K562 (cell line): ENCODE results near the gene LMNB1. TPM values are rescaled to one million over a fixed set of nuclear protein-coding genes. Genes with fewer than 3 reads are reported as not detected.

ENCODE experiments used
- ATAC-seq: fragments of 200-7000 bp; cut with Tn5 transposase; 3 replicates; pipeline ENCODE4 v1.9.1; 2020; ENCODE audit warnings: moderate library complexity
- BruUV-seq: library from RNA; stranded (reverse); fragments of 400-500 nt; replicated peaks from 2 replicates; lab custom pipeline; 2021; lab: Mats Ljungman, UMichigan
- CTCF ChIA-PET: fragments of 300-600 bp; formaldehyde crosslinking; extraction: SDS; loops from one replicate; lab custom pipeline; 2021; ENCODE audit warnings: low intra/inter-chr PET ratio; lab: Yijun Ruan, JAX
- POLR2A ChIA-PET: fragments of 300-600, 350-650 bp; sonication (Branson Sonifier 250); formaldehyde crosslinking; extraction: SDS; loops from one replicate; lab custom pipeline; 2021; ENCODE audit warnings: antibody characterized with exemption, inconsistent platforms; lab: Yijun Ruan, JAX
- DNase-seq, 4 experiments: peaks; one replicate each; pipeline versions ENCODE4 v3.0.0 to v3.0.0-alpha.2; 2011 to 2018; ENCODE audit warnings: low spot score in 3 of 4, mixed read lengths in 3 of 4; ENCODE audit errors: extremely low read depth in 1 of 4
- FAIRE-seq: peaks from 2 replicates; lab custom pipeline; 2011; peaks lifted over from hg19 to GRCh38; lab: Jason Lieb, UNC
- H2AFZ ChIP-seq: 2 replicates; pipeline ENCODE4 v1.6.0; 2011; ENCODE audit warnings: low read depth, low read length, control low read depth, inconsistent platforms
- H3K27ac ChIP-seq: fragments of 200-600 bp; 3 replicates; pipeline ENCODE4 v1.8.0; 2011; ENCODE audit warnings: low read depth, mild to moderate bottlenecking, control low read depth, inconsistent platforms, low read length, moderate library complexity, mixed read lengths; ENCODE audit errors: extremely low read depth
- H3K27me3 ChIP-seq, 2 experiments: fragments of 300-600 bp in 1 of 2; 2 replicates in 1 of 2; 3 replicates in 1 of 2; pipeline versions ENCODE4 v1.6.0 to v1.8.0; 2011; ENCODE audit warnings: inconsistent platforms in 2 of 2, low read length in 2 of 2, mild to moderate bottlenecking in 1 of 2, mixed read lengths in 1 of 2, moderate library complexity in 1 of 2; ENCODE audit not compliant: control insufficient read depth in 2 of 2, insufficient read depth in 2 of 2
- H3K36me3 ChIP-seq: fragments of 300-600 bp; 3 replicates; pipeline ENCODE4 v1.8.0; 2011; ENCODE audit warnings: mild to moderate bottlenecking, low read length, inconsistent platforms; ENCODE audit not compliant: control insufficient read depth, insufficient read depth
- H3K4me1 ChIP-seq, 2 experiments: fragments of 200-600 bp in 1 of 2; replicated peaks in 1 of 2; 2 replicates in 1 of 2; 3 replicates in 1 of 2; pipeline versions ENCODE4 v1.5.1 to v1.8.0; 2011; ENCODE audit warnings: inconsistent platforms in 2 of 2, low read length in 2 of 2, mild to moderate bottlenecking in 1 of 2, mixed read lengths in 1 of 2, moderate library complexity in 1 of 2; ENCODE audit not compliant: control insufficient read depth in 2 of 2, insufficient read depth in 2 of 2
- H3K4me2 ChIP-seq: 2 replicates; pipeline ENCODE4 v1.6.1; 2011; ENCODE audit warnings: low read length, control low read depth, inconsistent platforms, mixed read lengths; ENCODE audit not compliant: insufficient read depth
- H3K4me3 ChIP-seq: fragments of 200-600 bp; sonication (generic), shearing (Covaris generic); 2 replicates; pipeline ENCODE4 v1.5.1; 2016; ENCODE audit warnings: control low read depth, inconsistent platforms
- H3K79me2 ChIP-seq: fragments of 200-600 bp; 3 replicates; pipeline ENCODE4 v1.8.0; 2011; ENCODE audit warnings: low read length, inconsistent platforms; ENCODE audit not compliant: control insufficient read depth, insufficient read depth
- H3K9ac ChIP-seq, 2 experiments: 2 replicates each; pipeline versions ENCODE4 v1.6.0 to v1.6.1; 2011; ENCODE audit warnings: low read depth in 2 of 2, low read length in 2 of 2, control low read depth in 1 of 2, inconsistent platforms in 1 of 2, mild to moderate bottlenecking in 1 of 2, mixed read lengths in 1 of 2; ENCODE audit not compliant: insufficient read depth in 1 of 2
- H3K9me1 ChIP-seq: one replicate; pipeline ENCODE4 v1.6.0; 2011; ENCODE audit warnings: inconsistent platforms, mild to moderate bottlenecking, low read length, moderate library complexity; ENCODE audit not compliant: control insufficient read depth, insufficient read depth
- H3K9me3 ChIP-seq: replicated peaks from 2 replicates; pipeline ENCODE4 v1.5.1; 2011; ENCODE audit warnings: low read depth, low read length, inconsistent platforms; ENCODE audit not compliant: control insufficient read depth, insufficient read depth
- H4K20me1 ChIP-seq: replicated peaks from 2 replicates; pipeline ENCODE4 v1.6.1; 2011; ENCODE audit warnings: low read length, inconsistent platforms, mixed read lengths; ENCODE audit not compliant: control insufficient read depth, insufficient read depth
- CSDE1 ChIP-seq, 2 experiments: fragments of 450-650 bp; IDR thresholded peaks; 2 replicates each; pipeline ENCODE4 v1.6.1; 2016; ENCODE audit warnings: mild to moderate bottlenecking in 1 of 2
- MEIS2 ChIP-seq: fragments of 450-650 bp; IDR thresholded peaks from 2 replicates; pipeline ENCODE4 v1.6.1; 2014; ENCODE audit warnings: mild to moderate bottlenecking; ENCODE audit not compliant: partially characterized antibody
- NR2C2 ChIP-seq, 2 experiments: fragments of 200-800 bp in 1 of 2; sonication (Bioruptor generic) in 1 of 2; sonication (generic) in 1 of 2; formaldehyde crosslinking in 1 of 2; IDR thresholded peaks; 2 replicates each; pipeline versions ENCODE4 v1.6.1 to v1.8.0; 2016 to 2022; ENCODE audit warnings: mild to moderate bottlenecking in 1 of 2, missing compliant biosample characterization in 1 of 2, missing genetic modification characterization in 1 of 2, missing genetic modification reagents in 1 of 2
- POLR2AphosphoS5 ChIP-seq: IDR thresholded peaks from 2 replicates; pipeline ENCODE4 v1.6.1; 2011; ENCODE audit warnings: mild to moderate bottlenecking, low read depth, low read length, moderate library complexity; ENCODE audit not compliant: control insufficient read depth, insufficient read depth
- ZFP91 ChIP-seq: sonication (generic); formaldehyde crosslinking; IDR thresholded peaks from 2 replicates; pipeline ENCODE4 v1.8.0; 2022; ENCODE audit warnings: mild to moderate bottlenecking, missing genetic modification reagents
- WGBS: fragments of 100-300 bp; shearing (Covaris generic); methylation state at CpG from one replicate; pipeline ENCODE4 v1.1.6; 2016; ENCODE audit warnings: low coverage, mixed read lengths; ENCODE audit not compliant: insufficient coverage; ENCODE audit errors: missing lambda C conversion rate; 5-methylcytosine and 5-hydroxymethylcytosine counted together
- in situ Hi-C: fragments of 300-500 bp; cut with MboI; formaldehyde crosslinking; loops from 4 replicates; pipeline ENCODE4 v1.15.0; 2018; ENCODE audit warnings: inconsistent platforms, mixed read lengths
- intact Hi-C: fragments of 100-400 bp; cut with micrococcal nuclease; formaldehyde crosslinking; loops from 2 replicates; pipeline ENCODE4 v1.14.2; 2022
- polyA plus RNA-seq, 8 experiments: library from polyadenylated mRNA; depleted of rRNA in 4 of 8; stranded (reverse) in 5 of 8; unstranded in 3 of 8; fragments of >200 nt; fragmentation: Nextera tagmentation in 2 of 8; fragmentation: Illumina TruSeq in 1 of 8; extraction: Ambion mirVana in 2 of 8; extraction: Trizol in 1 of 8; gene quantifications; 2 replicates each; pipeline versions ENCODE4 v1.2.1 to v1.2.3, GENCODE V29; 2011 to 2014; ENCODE audit warnings: inconsistent platforms in 1 of 8, missing spikeins in 1 of 8
- total RNA-seq, 7 experiments: library from RNA; depleted of rRNA in 6 of 7; stranded (reverse); fragments of >200 nt in 6 of 7; fragmentation: Illumina TruSeq in 2 of 7; extraction: Trizol in 2 of 7; gene quantifications; 2 replicates each; pipeline versions ENCODE4 v1.2.1 to v1.2.3, GENCODE V29; 2011 to 2021; ENCODE audit warnings: low replicate concordance in 1 of 7
- TF ChIP-seq, protein P1 (sequence below): fragments of 250-450 bp; sonication (Bioruptor Pico); IDR thresholded peaks from 2 replicates; pipeline ENCODE4 v1.5.0; 2021

Gene LMNB1
- total and polyA plus RNA-seq, 9 of the 15 experiments (the other 6 are each of a cell fraction or from before 2014, with no cell fraction given): 2.8 to 190 (median 131) TPM

DNA sequence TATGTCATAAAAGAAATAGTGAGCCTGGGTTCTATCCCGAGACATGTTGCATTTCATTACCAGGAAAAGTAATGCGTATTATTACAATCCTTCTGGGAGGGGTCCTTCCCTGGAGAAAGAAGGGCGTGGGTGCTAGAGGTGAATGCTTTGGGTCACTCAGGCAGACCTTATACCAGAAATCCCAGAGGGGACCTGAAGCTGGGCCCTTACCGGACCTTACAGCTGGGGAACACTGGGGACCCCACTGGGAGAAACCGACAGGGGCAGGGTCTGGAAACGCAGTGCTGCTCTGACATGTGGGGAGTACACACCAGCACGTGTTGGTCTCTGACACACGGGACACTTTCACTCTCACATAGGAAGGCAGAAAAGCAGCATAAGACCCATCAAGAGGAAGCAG, 71.3 kb downstream of the LMNB1 start:
- no peaks in the 10 kb centered on the region for H3K27me3 ChIP-seq
- BruUV-seq: no TSS peak
- no peaks in the 10 kb centered on the region for H3K79me2 ChIP-seq
- in situ Hi-C loops: no loop called here
- peaks cover 6% of the 10 kb centered on the region for H3K9me1 ChIP-seq
- no peaks in the 10 kb centered on the region for H3K36me3 ChIP-seq
- no peaks in the 10 kb centered on the region for H3K9me3 ChIP-seq
- no peak overlapping the region for H2AFZ ChIP-seq
- no peak overlapping the region; a peak in 1 of 4 replicates for H3K9ac ChIP-seq
- FAIRE-seq: no peak
- no peak overlapping the region for H3K4me2 ChIP-seq
- TF ChIP-seq POLR2AphosphoS5: no peak
- TF ChIP-seq ZFP91 (CRISPR knock-in tag): no peak
- no peak for TF ChIP-seq NR2C2 (CRISPR knock-in tag; IDR thresholded peaks at IDR 0.05)
- TF ChIP-seq NR2C2 (tag; IDR thresholded peaks at IDR 0.05): no peak
- TF ChIP-seq, protein P1, sequence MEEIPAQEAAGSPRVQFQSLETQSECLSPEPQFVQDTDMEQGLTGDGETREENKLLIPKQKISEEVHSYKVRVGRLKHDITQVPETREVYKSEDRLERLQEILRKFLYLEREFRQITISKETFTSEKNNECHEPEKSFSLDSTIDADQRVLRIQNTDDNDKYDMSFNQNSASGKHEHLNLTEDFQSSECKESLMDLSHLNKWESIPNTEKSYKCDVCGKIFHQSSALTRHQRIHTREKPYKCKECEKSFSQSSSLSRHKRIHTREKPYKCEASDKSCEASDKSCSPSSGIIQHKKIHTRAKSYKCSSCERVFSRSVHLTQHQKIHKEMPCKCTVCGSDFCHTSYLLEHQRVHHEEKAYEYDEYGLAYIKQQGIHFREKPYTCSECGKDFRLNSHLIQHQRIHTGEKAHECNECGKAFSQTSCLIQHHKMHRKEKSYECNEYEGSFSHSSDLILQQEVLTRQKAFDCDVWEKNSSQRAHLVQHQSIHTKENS (CRISPR knock-in tag): no peak
- no peak for TF ChIP-seq MEIS2
- TF ChIP-seq CSDE1 (IDR thresholded peaks at IDR 0.05): no peak
- intact Hi-C loops: loop anchor here (5.0 kb wide), 4 partner anchors 124 to 464 kb away; no protein-coding TSS in a partner anchor
- 72% methylated on average over 8 of the region's 8 CpGs for WGBS
- H4K20me1 ChIP-seq: no peaks in the 10 kb centered on the region
- ChIA-PET CTCF (no interaction called here), POLR2A (interaction anchor here (1.4 kb wide), 1 partner anchor 129 kb away, joined by 3 read pairs; no protein-coding TSS in a partner anchor)
- H3K27ac ChIP-seq: no peak overlapping the region
- no peak overlapping the region for H3K4me3 ChIP-seq
- ATAC-seq: no peak
- H3K4me1 ChIP-seq: peaks cover 13 to 31% of the 10 kb centered on the region in 2 experiments; a peak in 4 of 5 replicates
- no peak for DNase-seq
